DND-41 (cell line): ENCODE data around the gene RPL35.

Experiments used
- CTCF ChIP-seq: IDR thresholded peaks from 2 replicates; pipeline ENCODE4 v1.5.1; 2012; ENCODE audit warnings: borderline replicate concordance, low read length, moderate library complexity, mild to moderate bottlenecking; ENCODE audit not compliant: poor library complexity, severe bottlenecking; ENCODE audit errors: extremely low read depth
- EZH2 ChIP-seq: IDR thresholded peaks from 3 replicates; pipeline ENCODE4 v1.6.1; 2012; ENCODE audit warnings: borderline replicate concordance, low read depth, mild to moderate bottlenecking, moderate library complexity, low read length, inconsistent platforms; ENCODE audit not compliant: severe bottlenecking

GRCh38 chr9:124853605-124854143 is 8.1 kb downstream of the RPL35 start:
- TF ChIP-seq CTCF = no peak
- TF ChIP-seq EZH2 = no peak
